ENCODE measurements around the gene ERMARD.

GRCh38 chr6:169792306-169793015 lies 41.0 kb downstream of the ERMARD start:
- TF ChIP-seq CTCF (IDR thresholded peaks at IDR 0.05), result no peak
- TF ChIP-seq POLR2AphosphoS5 (IDR thresholded peaks at IDR 0.05; ENCODE audit: insufficient read depth in 1 of 2, low read depth in 1 of 2), result no peak
- no peak for TF ChIP-seq POLR2A (IDR thresholded peaks at IDR 0.05)
